Retinal pigment epithelial cell (primary cell): ENCODE measurements around the gene OLIG3.

Experiments
- DNase-seq: peaks from one replicate; pipeline ENCODE4 v3.0.0-alpha.2; 2010; ENCODE audit warnings: low read depth
- H3K4me3 ChIP-seq: 2 replicates; pipeline ENCODE4 v1.5.1; 2011; ENCODE audit warnings: mild to moderate bottlenecking, low read length, control low read depth, moderate library complexity
- TF ChIP-seq, protein P1 (sequence below): conservative IDR thresholded peaks from 2 replicates; pipeline ENCODE4 v1.5.1; 2011; ENCODE audit warnings: low read depth, low read length, control low read depth, inconsistent platforms

Gene OLIG3

DNA sequence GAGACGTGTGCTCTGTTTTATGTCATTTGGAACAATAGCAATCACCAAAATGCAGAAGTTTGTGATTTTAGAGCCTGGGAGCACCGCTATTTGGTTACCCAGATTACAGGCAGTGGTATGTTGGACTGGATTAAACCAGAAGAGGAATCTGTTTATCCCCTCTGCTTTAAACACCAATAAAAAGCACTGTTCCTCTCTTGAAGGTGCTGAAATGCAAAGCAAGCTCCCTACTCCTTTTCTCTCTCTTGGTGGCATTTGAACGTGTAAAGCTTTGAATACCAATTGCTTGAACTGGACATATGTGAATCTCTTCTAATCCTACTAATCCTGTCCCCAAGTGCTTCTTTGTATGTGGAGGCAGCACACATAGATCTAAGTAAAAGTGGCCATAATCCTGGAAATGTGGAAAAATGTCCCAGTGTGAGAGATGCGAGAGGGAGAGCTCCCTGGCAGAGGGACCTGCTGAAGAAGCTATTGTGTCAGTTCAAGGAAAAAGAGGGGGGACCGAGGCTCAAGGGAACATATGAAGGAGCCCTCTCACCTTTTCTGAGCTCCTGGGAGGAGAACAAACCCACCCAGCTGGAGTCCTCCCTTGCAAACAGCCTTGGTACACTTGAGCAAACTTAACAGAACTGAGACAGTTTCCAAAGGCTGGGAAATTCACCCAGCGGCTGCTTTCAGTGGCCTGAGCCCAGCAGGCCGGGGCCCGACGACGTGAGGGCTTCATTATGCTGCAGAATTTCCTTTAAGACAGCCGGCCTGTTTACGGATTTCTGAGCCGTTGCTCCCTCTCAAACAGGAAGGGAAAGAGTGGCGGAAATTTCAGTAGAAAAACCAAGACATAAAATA, 18.8 kb upstream of the OLIG3 start:
- no peak overlapping the region for H3K4me3 ChIP-seq
- TF ChIP-seq, protein P1, sequence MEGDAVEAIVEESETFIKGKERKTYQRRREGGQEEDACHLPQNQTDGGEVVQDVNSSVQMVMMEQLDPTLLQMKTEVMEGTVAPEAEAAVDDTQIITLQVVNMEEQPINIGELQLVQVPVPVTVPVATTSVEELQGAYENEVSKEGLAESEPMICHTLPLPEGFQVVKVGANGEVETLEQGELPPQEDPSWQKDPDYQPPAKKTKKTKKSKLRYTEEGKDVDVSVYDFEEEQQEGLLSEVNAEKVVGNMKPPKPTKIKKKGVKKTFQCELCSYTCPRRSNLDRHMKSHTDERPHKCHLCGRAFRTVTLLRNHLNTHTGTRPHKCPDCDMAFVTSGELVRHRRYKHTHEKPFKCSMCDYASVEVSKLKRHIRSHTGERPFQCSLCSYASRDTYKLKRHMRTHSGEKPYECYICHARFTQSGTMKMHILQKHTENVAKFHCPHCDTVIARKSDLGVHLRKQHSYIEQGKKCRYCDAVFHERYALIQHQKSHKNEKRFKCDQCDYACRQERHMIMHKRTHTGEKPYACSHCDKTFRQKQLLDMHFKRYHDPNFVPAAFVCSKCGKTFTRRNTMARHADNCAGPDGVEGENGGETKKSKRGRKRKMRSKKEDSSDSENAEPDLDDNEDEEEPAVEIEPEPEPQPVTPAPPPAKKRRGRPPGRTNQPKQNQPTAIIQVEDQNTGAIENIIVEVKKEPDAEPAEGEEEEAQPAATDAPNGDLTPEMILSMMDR = no peak
- DNase-seq = no peak

DNA sequence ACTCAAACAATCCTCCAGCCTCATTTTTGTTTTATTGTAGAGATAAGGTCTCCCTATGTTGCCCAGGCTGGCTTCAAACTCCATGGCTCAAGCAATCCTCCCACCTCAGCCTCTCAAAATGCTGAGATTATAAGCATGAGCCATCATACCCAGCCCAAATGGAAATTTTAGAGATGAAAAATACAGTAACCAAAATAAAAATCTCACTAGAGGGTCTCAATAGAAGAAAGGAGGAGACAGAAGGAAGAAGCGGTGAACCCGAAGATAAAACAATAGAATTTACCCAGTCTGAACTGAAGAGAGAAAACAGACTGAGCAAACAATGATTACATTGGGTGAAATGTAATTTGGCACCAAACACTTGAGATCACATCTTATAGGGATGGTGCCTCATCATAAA, 16.7 kb upstream of the OLIG3 start:
- TF ChIP-seq, protein P1 = no peak
- DNase-seq = no peak

DNA sequence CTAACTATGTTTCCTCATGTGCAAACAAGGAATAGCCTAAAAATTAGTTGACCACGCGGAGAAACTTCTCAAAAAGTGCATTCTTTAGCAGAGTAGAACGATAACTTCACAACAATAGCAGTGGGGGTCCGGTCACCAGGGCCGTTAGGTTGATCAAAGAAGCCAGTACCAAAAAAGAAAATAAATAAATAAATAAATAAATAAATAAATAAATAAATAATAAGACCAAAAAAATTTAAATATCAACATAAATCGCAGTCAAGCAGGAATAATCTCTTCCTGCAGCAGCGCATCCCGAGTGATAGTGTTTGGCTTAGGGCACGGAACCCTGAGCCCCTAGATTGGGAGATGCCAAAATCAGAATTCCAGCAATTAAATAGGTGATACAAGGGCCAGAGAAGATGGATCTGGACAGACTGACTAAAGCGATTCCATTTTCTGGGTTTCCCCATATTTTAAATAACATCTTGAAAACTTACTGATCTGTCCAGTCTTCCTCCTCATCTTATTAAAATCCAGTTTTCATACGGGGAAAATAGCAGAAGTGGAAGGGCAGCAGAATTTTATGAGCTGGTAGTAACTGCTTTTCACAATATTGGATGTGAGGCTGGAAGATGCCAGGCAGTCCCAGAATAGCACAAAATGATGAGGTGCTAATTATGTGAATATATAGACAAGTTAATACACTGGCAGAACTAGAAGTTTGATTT, 4.4 kb upstream of the OLIG3 start:
- TF ChIP-seq, protein P1 = no peak
- no peak for DNase-seq
- H3K4me3 ChIP-seq = no peak overlapping the region

More for the DNA sequence above, 16.7 kb upstream of the OLIG3 start:
- H3K4me3 ChIP-seq = no peak overlapping the region

DNA sequence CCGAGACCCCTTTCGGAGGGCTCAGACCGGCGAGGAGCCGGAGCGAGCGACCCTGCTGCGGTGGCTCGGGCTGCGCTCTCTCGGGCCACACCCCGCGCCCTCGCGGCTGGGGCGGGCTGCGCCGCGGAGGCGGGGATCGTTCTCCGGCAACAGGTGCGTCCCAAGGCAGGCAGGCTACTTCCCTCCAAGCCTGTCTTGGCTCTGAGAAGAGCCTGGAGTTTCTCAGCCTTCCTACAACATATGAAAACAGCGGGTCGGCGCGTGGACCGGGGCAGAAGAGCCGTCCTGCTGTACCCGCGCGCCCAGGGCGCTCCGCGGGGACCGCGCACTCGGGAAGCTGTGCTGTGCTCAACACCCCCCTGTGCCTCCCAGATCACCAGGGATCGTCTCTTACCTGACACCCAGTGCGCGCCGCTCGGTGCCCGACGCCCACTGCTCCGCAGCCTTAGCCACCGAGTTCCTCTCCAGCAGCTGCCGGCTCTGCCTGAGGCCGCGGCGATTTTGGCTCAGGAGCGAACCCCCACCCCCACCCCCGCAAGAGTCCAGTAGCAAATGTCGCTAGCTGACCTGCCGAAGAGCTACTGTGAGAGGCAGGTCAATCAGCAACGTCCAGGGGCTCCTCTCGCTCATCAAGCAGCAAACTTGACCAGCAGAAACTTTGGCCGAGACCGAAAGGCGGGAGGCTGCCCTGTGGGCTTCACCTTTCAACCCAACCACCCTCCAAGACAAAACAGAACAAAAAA, 3.7 kb upstream of the OLIG3 start:
- no peak overlapping the region for H3K4me3 ChIP-seq
- DNase-seq = no peak

DNA sequence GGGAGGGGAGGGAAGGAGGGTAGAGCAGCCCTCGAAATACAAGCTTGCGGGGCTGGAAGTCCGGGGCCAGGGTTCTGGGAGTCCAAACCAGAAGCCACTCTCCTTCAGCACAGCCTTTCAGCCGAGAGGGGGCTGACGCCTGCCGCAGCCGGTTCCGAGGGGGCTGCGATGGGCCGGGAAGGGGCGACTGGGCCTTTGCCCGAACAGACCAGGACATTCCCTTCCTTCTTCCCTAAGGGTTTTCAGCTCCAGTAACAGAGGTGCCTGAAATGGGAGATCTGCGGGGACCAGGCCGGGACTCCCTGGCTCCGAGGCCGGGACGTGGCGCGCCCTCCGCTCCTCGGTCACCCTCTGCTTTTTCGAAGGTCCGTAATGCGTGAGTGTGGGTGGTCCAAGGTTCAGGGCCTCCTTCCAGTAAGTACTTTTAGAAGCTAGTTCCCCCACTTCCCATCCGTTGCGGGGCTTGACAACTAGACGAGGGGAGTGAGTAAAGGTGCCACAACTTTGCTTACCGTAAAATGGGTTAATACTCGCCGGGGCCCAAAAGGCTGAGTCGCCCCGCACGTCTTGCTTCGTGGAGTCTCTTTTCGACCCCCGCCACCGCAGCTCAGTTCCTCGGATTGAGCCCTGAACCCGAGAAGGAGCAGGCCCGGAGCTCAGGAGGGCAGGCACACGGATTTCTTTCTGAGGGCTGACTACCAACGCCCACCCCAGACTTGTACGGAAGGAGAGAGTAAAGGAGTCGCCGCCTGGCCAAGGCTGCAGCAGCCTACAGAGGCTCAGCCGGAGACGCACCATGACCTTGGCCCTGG, 2.9 kb upstream of the OLIG3 start:
- H3K4me3 ChIP-seq = no peak overlapping the region
- TF ChIP-seq, protein P1 = no peak
- DNase-seq = no peak

More for the DNA sequence above, 3.7 kb upstream of the OLIG3 start:
- TF ChIP-seq, protein P1 = no peak

DNA sequence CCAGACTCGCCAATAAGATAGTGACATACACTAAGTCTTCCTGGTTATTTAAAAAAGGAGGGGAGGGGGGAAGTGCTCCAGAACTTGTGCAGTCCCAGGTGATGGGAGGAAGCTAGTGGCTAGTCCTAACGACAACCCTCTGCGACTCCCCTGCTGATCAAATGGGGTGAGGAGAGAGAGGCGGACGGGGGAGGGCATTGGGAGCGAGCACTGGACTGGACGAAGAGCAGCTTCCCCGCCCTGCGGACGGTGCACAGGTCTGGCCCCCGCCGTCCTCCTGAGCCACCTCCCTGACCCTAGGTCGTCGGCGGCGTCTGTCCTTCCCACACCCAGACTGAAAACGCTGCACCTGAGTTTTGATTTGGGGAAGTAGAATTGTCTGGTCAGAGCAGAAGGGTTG, 2.2 kb upstream of the OLIG3 start:
- no peak for DNase-seq
- no peak overlapping the region for H3K4me3 ChIP-seq
- TF ChIP-seq, protein P1 = no peak
